Measurements from ENCODE around the gene GNAQ.

- no peak for TF ChIP-seq CTCF (IDR thresholded peaks at IDR 0.05)
- no peak for TF ChIP-seq POLR2A (IDR thresholded peaks at IDR 0.05)
Measured at GRCh38 chr9:77985996-77986395, 45.6 kb downstream of the GNAQ start.

Data from lower leg skin (tissue), 3 donors.